ENCODE measurements around the gene CIRBP.
"Not testable (repeated sequence)": the region's sequence is repeated elsewhere in the genome, so short reads cannot be mapped to it uniquely, and the experiment has no call there.

Gene CIRBP

GRCh38 chr19:1240925-1241324 is 28.2 kb upstream of the CIRBP start:
- H3K4me3 ChIP-seq (ENCODE audit: low read depth, low read length): peak overlapping the region; percentile 77

GRCh38 chr19:1241417-1242095 is 27.6 kb upstream of the CIRBP start, which contains the start of gene ATP5F1D:
ATP5F1D (plus strand) TSS chr19:1241751; CDS start chr19:1241851, 100 bp downstream.
- H3K4me3 ChIP-seq (ENCODE audit: low read depth, low read length): peak within 1 kb of the TSS; percentile 77
- DNase-seq (ENCODE audit: low read depth): peak; percentile 97
- no peak for TF ChIP-seq CTCF (IDR thresholded peaks at IDR 0.05; ENCODE audit: insufficient read depth, low read depth, low read length, missing control alignments)

More at GRCh38 chr19:1240925-1241324, 28.2 kb upstream of the CIRBP start:
- TF ChIP-seq CTCF (IDR thresholded peaks at IDR 0.05; ENCODE audit: insufficient read depth, low read depth, low read length, missing control alignments): no peak
- no peak for DNase-seq (ENCODE audit: low read depth)

GRCh38 chr19:1243768-1244692 is 25.1 kb upstream of the CIRBP start:
- peak; percentile 92 for DNase-seq (ENCODE audit: low read depth)

GRCh38 chr19:1244693-1245451 is 24.3 kb upstream of the CIRBP start:
- H3K4me3 ChIP-seq (ENCODE audit: low read depth, low read length): peak overlapping the region; percentile 62
- peak; percentile 32 for DNase-seq (ENCODE audit: low read depth)
- no peak for TF ChIP-seq CTCF (IDR thresholded peaks at IDR 0.05; ENCODE audit: insufficient read depth, low read depth, low read length, missing control alignments)

More at GRCh38 chr19:1243768-1244692, 25.1 kb upstream of the CIRBP start:
- peak; percentile 93 for TF ChIP-seq CTCF (IDR thresholded peaks at IDR 0.05; ENCODE audit: insufficient read depth, low read depth, low read length, missing control alignments)
- H3K4me3 ChIP-seq (ENCODE audit: low read depth, low read length): peak overlapping the region; percentile 62

GRCh38 chr19:1245494-1246264 is 23.5 kb upstream of the CIRBP start:
- H3K4me3 ChIP-seq (ENCODE audit: low read depth, low read length): no peak overlapping the region
- TF ChIP-seq CTCF (IDR thresholded peaks at IDR 0.05; ENCODE audit: insufficient read depth, low read depth, low read length, missing control alignments): no peak
- DNase-seq (ENCODE audit: low read depth): no peak

GRCh38 chr19:1246265-1247087 is 22.7 kb upstream of the CIRBP start:
- H3K4me3 ChIP-seq (ENCODE audit: low read depth, low read length); DNase-seq (ENCODE audit: low read depth): not testable (repeated sequence)
